Putamen (tissue), 1 donor: ENCODE results near the gene UBTD1.
A peak's percentile ranks its signal among the peaks of the same experiment; 100 is the strongest.
"Not testable (repeated sequence)": the region's sequence is repeated elsewhere in the genome, so short reads cannot be mapped to it uniquely, and the experiment has no call there.

ENCODE experiments used
- DNase-seq: peaks from one replicate; pipeline ENCODE4 v3.0.0-alpha.2; 2016; ENCODE audit warnings: low spot score

Gene UBTD1

GRCh38 chr10:97563337-97563736, 64.6 kb downstream of the UBTD1 start:
- DNase-seq: no peak

GRCh38 chr10:97564776-97565175, 66.1 kb downstream of the UBTD1 start:
- DNase-seq: no peak

- no peak for DNase-seq
These were observed 67.7 kb downstream of the UBTD1 start for GRCh38 chr10:97566336-97566996.

- DNase-seq: no peak
These were observed 69.2 kb downstream of the UBTD1 start for GRCh38 chr10:97567891-97568290.

- no peak for DNase-seq
These were observed 71.5 kb downstream of the UBTD1 start for GRCh38 chr10:97570146-97570788.

GRCh38 chr10:97570789-97571471, 72.2 kb downstream of the UBTD1 start:
- DNase-seq: no peak

GRCh38 chr10:97571622-97572021, 72.9 kb downstream of the UBTD1 start:
- DNase-seq: no peak

- DNase-seq: peak; percentile 75
These were observed 73.7 kb downstream of the UBTD1 start, which contains the start of gene ANKRD2 for GRCh38 chr10:97572214-97572989. TSS of gene ANKRD2 (plus strand) at chr10:97572779. CDS start at chr10:97572789, 10 bp downstream.

GRCh38 chr10:97573021-97573420, 74.3 kb downstream of the UBTD1 start:
- no peak for DNase-seq

- no peak for DNase-seq
These were observed 74.9 kb downstream of the UBTD1 start for GRCh38 chr10:97573672-97574071.

GRCh38 chr10:97574374-97575126, 75.8 kb downstream of the UBTD1 start:
- DNase-seq: no peak

GRCh38 chr10:97575127-97575668, 76.5 kb downstream of the UBTD1 start:
- no peak for DNase-seq

GRCh38 chr10:97576487-97576886, 77.8 kb downstream of the UBTD1 start:
- not testable (repeated sequence) for DNase-seq

- no peak for DNase-seq
These were observed 79.0 kb downstream of the UBTD1 start for GRCh38 chr10:97577701-97578100.

GRCh38 chr10:97578171-97578844, 79.6 kb downstream of the UBTD1 start:
- no peak for DNase-seq

GRCh38 chr10:97580421-97581367, 82.0 kb downstream of the UBTD1 start:
- no peak for DNase-seq

GRCh38 chr10:97582169-97582568, 83.4 kb downstream of the UBTD1 start:
- no peak for DNase-seq

- DNase-seq: no peak
These were observed 84.8 kb downstream of the UBTD1 start for GRCh38 chr10:97583476-97583875.

GRCh38 chr10:97584060-97584797, 85.5 kb downstream of the UBTD1 start, which contains the start of gene HOGA1:
TSS of gene HOGA1 (plus strand) at chr10:97584389. CDS start at chr10:97584704, 315 bp downstream.
- peak; percentile 89 for DNase-seq
